NK-92 (cell line): Measurements from ENCODE around the gene IFI30.

Experiments used
- DNase-seq: peaks from one replicate; lab custom pipeline; 2025; ENCODE audit not compliant: unreplicated experiment; lab: John Stamatoyannopoulos, UW

The IFI30 gene

DNA sequence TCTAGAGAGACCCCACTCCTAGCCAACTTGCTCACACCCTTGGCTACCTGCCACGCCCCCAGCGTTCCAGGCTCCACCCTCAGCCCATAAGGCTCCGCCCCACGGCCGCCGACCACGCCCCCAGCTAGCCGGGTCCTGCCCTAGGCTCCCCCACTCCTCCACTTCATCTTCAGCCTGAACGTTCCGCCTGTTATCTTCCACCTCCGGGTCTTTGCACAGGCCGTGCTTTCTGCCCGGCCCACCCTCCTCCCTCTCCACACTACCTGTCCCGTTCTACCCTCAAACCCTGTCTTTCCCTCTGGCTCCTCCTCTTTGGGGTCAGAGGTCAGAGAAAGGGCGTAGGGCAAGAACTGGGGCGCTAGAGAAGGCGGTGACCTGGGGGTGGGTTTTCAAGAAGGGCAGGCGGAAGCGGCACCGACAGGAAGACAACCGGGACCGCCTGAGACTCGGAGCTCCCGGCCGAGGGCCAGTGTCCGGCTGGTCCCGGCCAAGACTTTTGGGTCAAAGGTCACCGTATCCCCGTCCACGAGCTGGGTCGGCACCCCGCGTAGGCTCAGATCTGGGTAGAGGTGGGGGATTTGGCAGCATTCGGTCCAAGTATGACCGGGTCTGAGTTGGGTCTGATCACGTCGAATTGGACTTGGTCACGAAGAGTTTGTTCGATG, 50.4 kb downstream of the IFI30 start:
- DNase-seq: no peak

GRCh38 chr19:18224525-18225354, 51.1 kb downstream of the IFI30 start:
- DNase-seq: no peak

GRCh38 chr19:18225355-18225701, 51.7 kb downstream of the IFI30 start:
- no peak for DNase-seq

DNA sequence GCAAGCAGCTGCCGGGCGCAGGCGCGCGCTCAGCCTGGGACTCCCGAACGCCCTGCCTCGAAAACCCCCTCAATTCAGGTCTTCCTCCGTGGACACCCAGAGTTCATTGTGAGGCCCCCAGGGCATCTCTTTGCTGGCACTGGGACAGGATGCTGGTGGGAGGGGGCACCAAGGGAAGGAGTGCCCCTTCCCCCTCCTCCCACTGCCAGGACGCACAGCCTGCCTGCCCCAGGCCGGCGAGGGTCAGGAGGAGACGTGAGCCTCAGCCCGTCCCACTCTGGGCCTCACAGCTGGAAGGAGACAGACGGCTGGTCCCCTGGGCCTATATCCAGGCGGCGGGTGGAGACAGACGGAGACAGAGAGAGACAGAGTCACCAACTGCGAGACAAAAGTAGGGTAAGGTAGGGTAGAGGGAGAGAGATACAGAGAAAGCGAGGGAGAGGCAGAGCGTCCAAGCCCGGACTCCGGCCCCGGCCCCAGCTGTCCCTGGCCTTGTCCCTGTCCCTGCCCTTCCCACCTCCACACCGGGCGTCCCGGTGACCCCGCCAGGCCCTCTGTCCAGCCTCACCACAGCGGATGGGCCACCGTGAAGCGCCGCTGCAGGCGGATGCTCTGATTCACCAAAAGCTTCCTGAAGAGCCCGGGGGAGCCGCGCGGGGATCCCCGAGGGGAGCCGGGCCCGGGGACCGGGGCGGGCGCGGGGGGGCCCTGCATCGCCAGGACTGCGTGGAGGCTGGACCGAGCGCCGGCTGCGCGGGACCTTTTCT, 52.3 kb downstream of the IFI30 start, which contains the start of gene PDE4C:
Gene PDE4C, minus strand, starts transcription at position 737 of the 767 bp plus-strand sequence. Its CDS starts 23 bp downstream, at position 714.
- DNase-seq: no peak

DNA sequence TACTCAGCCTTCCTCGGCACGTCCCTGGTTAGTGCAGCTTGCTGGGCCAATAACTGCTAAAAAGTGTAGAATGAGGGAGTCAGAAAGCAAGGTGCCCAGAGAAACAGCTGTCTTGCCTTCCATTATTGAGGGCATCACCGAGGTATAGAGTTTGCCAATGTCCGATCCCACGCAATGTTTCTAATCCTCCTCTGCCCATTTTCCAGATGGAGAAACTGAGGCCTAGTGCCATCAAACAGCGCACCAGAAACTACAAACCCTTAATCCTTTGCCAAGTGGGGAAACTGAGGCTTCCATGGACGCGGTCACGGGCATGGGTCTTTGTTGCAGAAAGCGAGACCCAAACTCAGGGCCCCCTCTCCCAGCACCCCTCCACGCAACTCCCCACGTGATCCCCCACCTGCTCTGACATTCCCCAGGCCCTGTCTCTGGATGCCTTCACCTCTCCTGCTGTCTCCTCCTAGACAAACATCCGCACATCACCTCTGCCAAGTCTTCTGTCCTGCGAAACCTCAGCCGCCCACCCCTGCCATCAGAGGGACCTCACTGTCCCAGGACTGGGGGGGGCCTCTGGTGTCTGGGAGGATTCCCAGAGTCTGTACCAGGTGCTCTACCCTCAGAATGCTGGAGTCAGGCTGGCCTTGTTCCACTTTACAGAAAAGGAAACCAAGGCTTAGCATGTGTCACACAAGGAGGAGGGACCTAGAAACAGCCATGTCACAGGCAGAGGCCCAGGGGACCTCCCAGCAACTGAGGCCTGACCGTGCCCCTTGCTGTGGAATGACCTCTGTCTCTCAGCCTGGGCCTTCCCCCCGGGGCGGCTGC, 53.6 kb downstream of the IFI30 start:
- no peak for DNase-seq
